Measurements from ENCODE around the gene MDH1.

DNA sequence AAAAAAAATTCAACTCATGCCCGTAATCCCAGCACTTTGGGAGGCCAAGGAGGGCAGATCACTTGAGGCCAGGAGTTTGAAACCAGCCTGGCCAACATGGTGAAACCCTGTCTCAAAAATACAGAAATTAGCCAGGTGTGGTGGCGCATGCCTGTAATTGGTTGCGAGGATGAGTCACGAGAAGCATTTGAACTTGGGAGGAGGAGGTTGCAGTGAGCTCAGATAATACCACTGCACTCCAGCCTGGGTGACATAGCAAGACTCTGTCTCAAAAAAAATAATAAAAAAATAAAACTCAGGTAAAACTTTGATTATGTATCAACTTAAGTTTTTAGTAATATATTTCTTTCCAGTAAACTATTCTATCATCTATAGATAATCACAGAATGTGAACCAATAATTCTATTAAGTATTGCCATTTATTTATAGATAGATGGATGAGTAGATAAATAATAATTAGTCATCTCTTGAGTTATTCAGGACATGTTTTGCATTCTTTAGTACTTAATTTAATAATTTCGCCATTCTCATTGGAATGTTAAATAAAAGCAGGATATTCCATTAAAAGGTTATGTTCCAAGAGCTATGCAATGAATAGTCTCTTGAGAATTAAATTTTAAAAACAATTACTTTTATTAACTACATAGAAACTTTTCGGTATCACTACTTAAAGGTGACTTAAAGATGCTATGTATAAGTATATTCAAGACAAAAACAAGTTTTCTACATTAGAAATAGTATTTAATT, 49.2 kb upstream of the MDH1 start:
- TF ChIP-seq, protein P1, sequence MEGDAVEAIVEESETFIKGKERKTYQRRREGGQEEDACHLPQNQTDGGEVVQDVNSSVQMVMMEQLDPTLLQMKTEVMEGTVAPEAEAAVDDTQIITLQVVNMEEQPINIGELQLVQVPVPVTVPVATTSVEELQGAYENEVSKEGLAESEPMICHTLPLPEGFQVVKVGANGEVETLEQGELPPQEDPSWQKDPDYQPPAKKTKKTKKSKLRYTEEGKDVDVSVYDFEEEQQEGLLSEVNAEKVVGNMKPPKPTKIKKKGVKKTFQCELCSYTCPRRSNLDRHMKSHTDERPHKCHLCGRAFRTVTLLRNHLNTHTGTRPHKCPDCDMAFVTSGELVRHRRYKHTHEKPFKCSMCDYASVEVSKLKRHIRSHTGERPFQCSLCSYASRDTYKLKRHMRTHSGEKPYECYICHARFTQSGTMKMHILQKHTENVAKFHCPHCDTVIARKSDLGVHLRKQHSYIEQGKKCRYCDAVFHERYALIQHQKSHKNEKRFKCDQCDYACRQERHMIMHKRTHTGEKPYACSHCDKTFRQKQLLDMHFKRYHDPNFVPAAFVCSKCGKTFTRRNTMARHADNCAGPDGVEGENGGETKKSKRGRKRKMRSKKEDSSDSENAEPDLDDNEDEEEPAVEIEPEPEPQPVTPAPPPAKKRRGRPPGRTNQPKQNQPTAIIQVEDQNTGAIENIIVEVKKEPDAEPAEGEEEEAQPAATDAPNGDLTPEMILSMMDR (IDR thresholded peaks at IDR 0.05): no peak
- TF ChIP-seq EZH2 (IDR thresholded peaks at IDR 0.05; ENCODE audit: borderline replicate concordance, insufficient read depth, low read depth, low read length, poor library complexity, severe bottlenecking): no peak

Data from B cell (primary cell).